ENCODE results near the gene NMD3. TPM values are rescaled to one million over a fixed set of nuclear protein-coding genes. Genes with fewer than 3 reads are reported as not detected.

The NMD3 gene
- total RNA-seq, 1 donor from 2014 or later, result 60.9 TPM

GRCh38 chr3:161247049-161247448 is 25.9 kb downstream of the NMD3 start:
- TF ChIP-seq, protein P1, sequence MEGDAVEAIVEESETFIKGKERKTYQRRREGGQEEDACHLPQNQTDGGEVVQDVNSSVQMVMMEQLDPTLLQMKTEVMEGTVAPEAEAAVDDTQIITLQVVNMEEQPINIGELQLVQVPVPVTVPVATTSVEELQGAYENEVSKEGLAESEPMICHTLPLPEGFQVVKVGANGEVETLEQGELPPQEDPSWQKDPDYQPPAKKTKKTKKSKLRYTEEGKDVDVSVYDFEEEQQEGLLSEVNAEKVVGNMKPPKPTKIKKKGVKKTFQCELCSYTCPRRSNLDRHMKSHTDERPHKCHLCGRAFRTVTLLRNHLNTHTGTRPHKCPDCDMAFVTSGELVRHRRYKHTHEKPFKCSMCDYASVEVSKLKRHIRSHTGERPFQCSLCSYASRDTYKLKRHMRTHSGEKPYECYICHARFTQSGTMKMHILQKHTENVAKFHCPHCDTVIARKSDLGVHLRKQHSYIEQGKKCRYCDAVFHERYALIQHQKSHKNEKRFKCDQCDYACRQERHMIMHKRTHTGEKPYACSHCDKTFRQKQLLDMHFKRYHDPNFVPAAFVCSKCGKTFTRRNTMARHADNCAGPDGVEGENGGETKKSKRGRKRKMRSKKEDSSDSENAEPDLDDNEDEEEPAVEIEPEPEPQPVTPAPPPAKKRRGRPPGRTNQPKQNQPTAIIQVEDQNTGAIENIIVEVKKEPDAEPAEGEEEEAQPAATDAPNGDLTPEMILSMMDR (IDR thresholded peaks at IDR 0.05), result no peak
- H3K27me3 Mint-ChIP-seq (ENCODE audit: unreplicated experiment), result no peaks in the 10 kb centered on the region
- no peaks in the 10 kb centered on the region for H3K4me1 Mint-ChIP-seq (ENCODE audit: unreplicated experiment)
- peaks cover 52% of the 10 kb centered on the region for H3K36me3 Mint-ChIP-seq (ENCODE audit: unreplicated experiment)
- DNase-seq (ENCODE audit: extremely low spot score, unreplicated experiment), result no peak
- no peak overlapping the region for H3K27ac Mint-ChIP-seq (ENCODE audit: unreplicated experiment)
- no peak overlapping the region for H3K4me3 Mint-ChIP-seq (ENCODE audit: unreplicated experiment)
- no peaks in the 10 kb centered on the region for H3K9me3 Mint-ChIP-seq (ENCODE audit: unreplicated experiment)

- no peak overlapping the region for H3K4me3 Mint-ChIP-seq (ENCODE audit: unreplicated experiment)
- TF ChIP-seq, protein P1 (IDR thresholded peaks at IDR 0.05), result no peak
- H3K27me3 Mint-ChIP-seq (ENCODE audit: unreplicated experiment), result no peaks in the 10 kb centered on the region
- peaks cover 3% of the 10 kb centered on the region for H3K4me1 Mint-ChIP-seq (ENCODE audit: unreplicated experiment)
- H3K27ac Mint-ChIP-seq (ENCODE audit: unreplicated experiment), result no peak overlapping the region
- DNase-seq (ENCODE audit: extremely low spot score, unreplicated experiment), result no peak
- H3K9me3 Mint-ChIP-seq (ENCODE audit: unreplicated experiment), result no peaks in the 10 kb centered on the region
- peaks cover 58% of the 10 kb centered on the region for H3K36me3 Mint-ChIP-seq (ENCODE audit: unreplicated experiment)
Observed at GRCh38 chr3:161250116-161250515, 29.0 kb downstream of the NMD3 start.

DNA sequence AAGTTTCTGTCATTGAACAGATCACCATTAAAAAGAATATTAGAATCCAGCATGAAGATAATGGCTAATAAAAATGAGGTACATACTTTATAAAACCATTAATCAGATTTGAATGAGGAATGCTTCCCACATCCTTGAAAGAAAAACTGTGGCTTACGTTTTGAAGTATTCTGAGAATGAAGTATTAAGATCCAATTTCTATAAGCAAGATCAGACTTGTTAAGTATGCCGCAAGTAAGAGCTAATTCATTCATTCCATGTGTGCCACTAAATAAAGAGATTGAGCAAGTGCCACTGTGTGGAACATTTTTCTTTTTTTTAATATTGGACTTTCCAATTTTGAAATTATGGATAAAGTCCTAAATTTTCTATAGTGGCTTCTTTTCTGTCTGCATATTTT is 30.6 kb downstream of the NMD3 start:
- H3K36me3 Mint-ChIP-seq (ENCODE audit: unreplicated experiment), result peaks cover 63% of the 10 kb centered on the region
- H3K9me3 Mint-ChIP-seq (ENCODE audit: unreplicated experiment), result peaks cover 1% of the 10 kb centered on the region
- no peak overlapping the region for H3K27ac Mint-ChIP-seq (ENCODE audit: unreplicated experiment)
- TF ChIP-seq, protein P1 (IDR thresholded peaks at IDR 0.05), result no peak
- peaks cover 3% of the 10 kb centered on the region for H3K4me1 Mint-ChIP-seq (ENCODE audit: unreplicated experiment)
- H3K27me3 Mint-ChIP-seq (ENCODE audit: unreplicated experiment), result no peaks in the 10 kb centered on the region
- DNase-seq (ENCODE audit: extremely low spot score, unreplicated experiment), result no peak
- H3K4me3 Mint-ChIP-seq (ENCODE audit: unreplicated experiment), result no peak overlapping the region

DNA sequence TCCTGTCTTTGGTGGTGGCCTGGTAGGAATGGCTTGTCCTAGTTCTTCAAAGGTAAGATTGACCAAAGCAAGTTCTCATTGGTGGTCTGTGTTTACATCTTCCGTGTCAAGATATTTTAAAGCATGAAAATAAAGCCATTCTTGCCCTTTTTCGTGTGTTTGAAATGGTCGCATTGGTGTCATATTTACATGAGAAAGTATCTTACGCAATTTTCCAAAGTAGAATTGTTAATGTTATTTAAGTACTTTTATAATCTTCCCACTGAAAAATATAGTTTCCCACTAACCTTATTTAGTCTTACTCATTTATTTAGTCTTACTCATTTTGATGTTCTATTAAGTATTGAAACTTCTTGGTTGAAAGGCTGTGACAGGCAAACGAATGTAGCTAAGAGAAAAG is 31.0 kb downstream of the NMD3 start:
- Mint-ChIP-seq H3K4me3 (ENCODE audit: unreplicated experiment) (no peak overlapping the region), H3K36me3 (ENCODE audit: unreplicated experiment) (peaks cover 65% of the 10 kb centered on the region), H3K4me1 (ENCODE audit: unreplicated experiment) (peaks cover 3% of the 10 kb centered on the region), H3K27ac (ENCODE audit: unreplicated experiment) (no peak overlapping the region), H3K27me3 (ENCODE audit: unreplicated experiment) (no peaks in the 10 kb centered on the region), H3K9me3 (ENCODE audit: unreplicated experiment) (peaks cover 3% of the 10 kb centered on the region)
- no peak for DNase-seq (ENCODE audit: extremely low spot score, unreplicated experiment)
- TF ChIP-seq, protein P1 (IDR thresholded peaks at IDR 0.05), result no peak

DNA sequence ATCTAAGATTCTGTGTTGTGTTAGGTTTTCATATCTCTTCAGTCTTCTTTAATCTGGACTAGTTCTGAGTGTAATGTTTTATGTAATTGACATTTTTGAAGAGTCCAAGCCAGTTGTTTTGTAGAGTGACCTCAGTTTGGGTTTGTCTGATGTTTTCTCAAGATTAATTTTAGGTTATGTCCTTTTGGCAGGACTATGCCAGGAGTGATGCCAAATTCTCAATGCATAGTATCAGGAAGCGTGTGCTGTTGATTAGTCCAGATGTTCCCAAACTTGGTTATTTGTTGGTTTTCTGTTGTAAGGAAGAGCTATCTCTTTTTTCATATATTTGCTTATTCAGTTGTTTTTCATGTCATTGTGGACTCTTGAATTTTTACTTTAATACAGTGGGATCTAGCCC is 32.6 kb downstream of the NMD3 start:
- H3K27me3 Mint-ChIP-seq (ENCODE audit: unreplicated experiment), result no peaks in the 10 kb centered on the region
- no peak overlapping the region for H3K27ac Mint-ChIP-seq (ENCODE audit: unreplicated experiment)
- peaks cover 78% of the 10 kb centered on the region for H3K36me3 Mint-ChIP-seq (ENCODE audit: unreplicated experiment)

More for the DNA sequence above, 32.6 kb downstream of the NMD3 start:
- TF ChIP-seq, protein P1 (IDR thresholded peaks at IDR 0.05), result no peak
- Mint-ChIP-seq H3K4me3 (ENCODE audit: unreplicated experiment) (no peak overlapping the region), H3K9me3 (ENCODE audit: unreplicated experiment) (peaks cover 8% of the 10 kb centered on the region), H3K4me1 (ENCODE audit: unreplicated experiment) (peaks cover 3% of the 10 kb centered on the region)
- DNase-seq (ENCODE audit: extremely low spot score, unreplicated experiment), result no peak
